ENCODE results near the gene ALS2CL. TPM values are rescaled to one million over a fixed set of nuclear protein-coding genes. Genes with fewer than 3 reads are reported as not detected.

Gene ALS2CL
- total RNA-seq, 3 donors from 2014 or later (not counting 1 experiment from before 2014, with no cell fraction given) = 0.07 to 1.3 (median 0.70) TPM

DNA sequence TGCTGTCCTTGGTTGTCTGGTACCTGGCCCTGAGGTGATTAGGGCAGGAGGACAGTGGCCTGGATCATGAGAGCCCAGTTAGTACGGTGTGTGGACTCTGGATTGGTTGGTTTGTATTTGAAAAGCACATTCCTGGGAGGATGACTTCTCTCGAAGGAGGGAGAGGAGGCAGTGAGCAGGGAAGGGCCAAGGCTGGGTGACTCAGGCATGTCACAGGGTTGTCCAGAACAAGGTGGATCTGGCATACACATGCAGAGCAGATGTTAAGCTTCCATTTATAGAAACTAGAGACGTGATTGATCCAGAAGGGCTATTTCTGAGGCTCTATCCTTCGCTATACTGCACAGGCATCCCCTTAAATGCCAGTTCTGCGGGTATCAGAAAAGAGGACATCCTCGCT is 46.8 kb downstream of the ALS2CL start:
- no peak for ATAC-seq
- TF ChIP-seq, protein P1, sequence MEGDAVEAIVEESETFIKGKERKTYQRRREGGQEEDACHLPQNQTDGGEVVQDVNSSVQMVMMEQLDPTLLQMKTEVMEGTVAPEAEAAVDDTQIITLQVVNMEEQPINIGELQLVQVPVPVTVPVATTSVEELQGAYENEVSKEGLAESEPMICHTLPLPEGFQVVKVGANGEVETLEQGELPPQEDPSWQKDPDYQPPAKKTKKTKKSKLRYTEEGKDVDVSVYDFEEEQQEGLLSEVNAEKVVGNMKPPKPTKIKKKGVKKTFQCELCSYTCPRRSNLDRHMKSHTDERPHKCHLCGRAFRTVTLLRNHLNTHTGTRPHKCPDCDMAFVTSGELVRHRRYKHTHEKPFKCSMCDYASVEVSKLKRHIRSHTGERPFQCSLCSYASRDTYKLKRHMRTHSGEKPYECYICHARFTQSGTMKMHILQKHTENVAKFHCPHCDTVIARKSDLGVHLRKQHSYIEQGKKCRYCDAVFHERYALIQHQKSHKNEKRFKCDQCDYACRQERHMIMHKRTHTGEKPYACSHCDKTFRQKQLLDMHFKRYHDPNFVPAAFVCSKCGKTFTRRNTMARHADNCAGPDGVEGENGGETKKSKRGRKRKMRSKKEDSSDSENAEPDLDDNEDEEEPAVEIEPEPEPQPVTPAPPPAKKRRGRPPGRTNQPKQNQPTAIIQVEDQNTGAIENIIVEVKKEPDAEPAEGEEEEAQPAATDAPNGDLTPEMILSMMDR (IDR thresholded peaks at IDR 0.05) = no peak

DNA sequence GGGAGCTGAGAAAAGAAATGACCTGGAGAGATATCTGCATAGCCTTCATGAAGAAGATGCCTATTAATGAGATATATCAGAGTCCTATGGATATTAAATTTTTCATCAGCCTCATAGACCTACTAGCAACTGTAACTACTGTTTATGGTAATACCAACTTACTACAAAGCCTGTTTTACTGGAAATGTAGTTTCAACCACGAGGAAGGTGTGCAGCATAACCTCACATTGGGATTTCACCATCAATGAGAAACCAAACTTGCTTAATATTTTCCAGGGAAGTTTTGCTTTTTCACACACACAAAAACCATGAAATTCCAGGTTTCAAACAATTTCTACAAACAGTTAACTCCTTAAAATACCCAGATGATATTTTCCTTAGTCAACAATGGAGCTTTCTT is 49.8 kb downstream of the ALS2CL start:
- DNase-seq (no peak), ATAC-seq (no peak)
- Mint-ChIP-seq H3K9me3 (no peaks in the 10 kb centered on the region), H3K4me3 (no peak overlapping the region), H3K36me3 (peaks cover 8% of the 10 kb centered on the region), H3K27ac (no peak overlapping the region), H3K27me3 (ENCODE audit: low read depth in 2 of 2) (peaks cover 25 to 43% of the 10 kb centered on the region in 2 donors), H3K4me1 (no peaks in the 10 kb centered on the region)
- Histone ChIP-seq H3K4me1 (ENCODE audit: control insufficient read depth, insufficient read depth, low read length) (no peaks in the 10 kb centered on the region), H3K9me3 (ENCODE audit: control insufficient read depth, insufficient read depth, low read length) (peaks cover 3% of the 10 kb centered on the region), H3K27me3 (ENCODE audit: control insufficient read depth, insufficient read depth, low read length) (no peaks in the 10 kb centered on the region), H3K36me3 (ENCODE audit: control insufficient read depth, insufficient read depth, low read length) (no peaks in the 10 kb centered on the region), H3K4me3 (ENCODE audit: low read length) (no peak overlapping the region), H3K27ac (ENCODE audit: low read length) (no peak overlapping the region)
- intact Hi-C loops (cut with micrococcal nuclease) = no loop called here
- WGBS (ENCODE audit: insufficient coverage) = 88% methylated on average over 1 of the region's 1 CpG
- TF ChIP-seq, protein P1 (IDR thresholded peaks at IDR 0.05) = no peak

More for the DNA sequence above, 46.8 kb downstream of the ALS2CL start:
- Mint-ChIP-seq H3K4me1 (no peaks in the 10 kb centered on the region), H3K27ac (no peak overlapping the region), H3K27me3 (ENCODE audit: low read depth in 2 of 2) (peaks cover 20 to 32% of the 10 kb centered on the region in 2 donors), H3K36me3 (no peaks in the 10 kb centered on the region), H3K4me3 (no peak overlapping the region), H3K9me3 (no peaks in the 10 kb centered on the region)
- no peak overlapping the region for H3K27ac ChIP-seq (ENCODE audit: low read length)
- no peak for DNase-seq
- intact Hi-C loops (cut with micrococcal nuclease) = no loop called here
- H3K36me3 ChIP-seq (ENCODE audit: control insufficient read depth, insufficient read depth, low read length) = no peaks in the 10 kb centered on the region
- 54% methylated on average over 6 of the region's 6 CpGs for WGBS (ENCODE audit: insufficient coverage)
- no peaks in the 10 kb centered on the region for H3K9me3 ChIP-seq (ENCODE audit: control insufficient read depth, insufficient read depth, low read length)
- no peak overlapping the region for H3K4me3 ChIP-seq (ENCODE audit: low read length)
- H3K27me3 ChIP-seq (ENCODE audit: control insufficient read depth, insufficient read depth, low read length) = no peaks in the 10 kb centered on the region
- no peaks in the 10 kb centered on the region for H3K4me1 ChIP-seq (ENCODE audit: control insufficient read depth, insufficient read depth, low read length)

DNA sequence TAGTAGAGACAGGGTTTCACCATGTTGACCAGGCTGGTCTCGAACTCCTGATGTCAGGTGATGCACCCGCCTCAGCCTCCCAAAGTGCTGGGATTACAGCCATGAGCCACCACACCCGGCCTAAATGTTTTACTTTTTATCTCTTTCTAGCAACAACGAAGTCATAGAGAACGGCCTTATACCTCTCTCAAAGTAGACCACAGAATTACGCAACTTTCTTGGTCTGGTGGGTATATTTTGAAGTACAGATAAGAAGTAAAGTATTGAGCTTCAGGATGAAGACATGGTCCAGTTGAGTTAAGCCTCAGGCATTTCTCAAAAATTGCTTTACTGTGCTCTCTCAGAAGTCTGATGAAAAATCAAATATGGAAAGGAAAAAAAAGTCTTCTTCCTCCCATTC is 50.5 kb downstream of the ALS2CL start:
- ATAC-seq (no peak), DNase-seq (no peak)
- Mint-ChIP-seq H3K4me3 (no peak overlapping the region), H3K4me1 (no peaks in the 10 kb centered on the region), H3K9me3 (no peaks in the 10 kb centered on the region), H3K27me3 (ENCODE audit: low read depth in 2 of 2) (peaks cover 21 to 43% of the 10 kb centered on the region in 2 donors), H3K27ac (no peak overlapping the region), H3K36me3 (peaks cover 8% of the 10 kb centered on the region)
- intact Hi-C loops (cut with micrococcal nuclease) = no loop called here
- Histone ChIP-seq H3K9me3 (ENCODE audit: control insufficient read depth, insufficient read depth, low read length) (peaks cover 3% of the 10 kb centered on the region), H3K27me3 (ENCODE audit: control insufficient read depth, insufficient read depth, low read length) (no peaks in the 10 kb centered on the region), H3K4me3 (ENCODE audit: low read length) (no peak overlapping the region), H3K36me3 (ENCODE audit: control insufficient read depth, insufficient read depth, low read length) (no peaks in the 10 kb centered on the region), H3K4me1 (ENCODE audit: control insufficient read depth, insufficient read depth, low read length) (no peaks in the 10 kb centered on the region), H3K27ac (ENCODE audit: low read length) (no peak overlapping the region)
- TF ChIP-seq, protein P1 (IDR thresholded peaks at IDR 0.05) = no peak
- WGBS (ENCODE audit: insufficient coverage) = 56% methylated on average over 3 of the region's 6 CpGs

DNA sequence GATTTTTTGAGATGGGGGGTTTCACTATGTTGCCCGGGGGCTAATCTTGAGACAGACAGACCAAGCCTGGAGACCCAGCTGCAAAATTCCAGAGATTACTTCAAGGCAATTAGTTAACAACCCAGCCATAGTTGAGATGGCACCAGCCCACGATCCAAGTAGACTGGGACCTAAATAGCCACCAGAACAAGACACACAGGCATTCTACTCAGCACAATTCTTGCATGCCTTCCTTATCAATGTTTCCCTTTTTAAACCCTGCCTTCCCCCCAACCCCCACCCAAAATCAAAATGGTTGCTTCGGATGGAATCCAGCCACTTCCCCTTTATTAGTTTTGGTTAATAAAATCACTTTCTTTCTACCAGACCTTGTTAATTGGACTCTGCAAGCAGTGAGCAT is 52.6 kb downstream of the ALS2CL start:
- Mint-ChIP-seq H3K36me3 (peaks cover 8% of the 10 kb centered on the region), H3K9me3 (no peaks in the 10 kb centered on the region), H3K4me1 (no peaks in the 10 kb centered on the region), H3K27ac (no peak overlapping the region), H3K27me3 (ENCODE audit: low read depth in 2 of 2) (peaks cover 10 to 35% of the 10 kb centered on the region in 2 donors), H3K4me3 (no peak overlapping the region)
- 87% methylated on average over 3 of the region's 3 CpGs for WGBS (ENCODE audit: insufficient coverage)
- DNase-seq (no peak), ATAC-seq (no peak)
- Histone ChIP-seq H3K4me1 (ENCODE audit: control insufficient read depth, insufficient read depth, low read length) (no peaks in the 10 kb centered on the region), H3K27me3 (ENCODE audit: control insufficient read depth, insufficient read depth, low read length) (no peaks in the 10 kb centered on the region), H3K9me3 (ENCODE audit: control insufficient read depth, insufficient read depth, low read length) (peaks cover 3% of the 10 kb centered on the region), H3K36me3 (ENCODE audit: control insufficient read depth, insufficient read depth, low read length) (no peaks in the 10 kb centered on the region), H3K4me3 (ENCODE audit: low read length) (no peak overlapping the region), H3K27ac (ENCODE audit: low read length) (no peak overlapping the region)
- intact Hi-C loops (cut with micrococcal nuclease) = no loop called here
- TF ChIP-seq, protein P1 (IDR thresholded peaks at IDR 0.05) = no peak
